CD4-positive, alpha-beta T cell treated with Interleukin-10 for 1 hour (primary cell): ENCODE results near the gene CDK17.
"Not testable (repeated sequence)": the region's sequence is repeated elsewhere in the genome, so short reads cannot be mapped to it uniquely, and the experiment has no call there.

Experiments
- DNase-seq: peaks from one replicate; pipeline ENCODE4 v3.0.0-alpha.2; 2020

The CDK17 gene

DNA sequence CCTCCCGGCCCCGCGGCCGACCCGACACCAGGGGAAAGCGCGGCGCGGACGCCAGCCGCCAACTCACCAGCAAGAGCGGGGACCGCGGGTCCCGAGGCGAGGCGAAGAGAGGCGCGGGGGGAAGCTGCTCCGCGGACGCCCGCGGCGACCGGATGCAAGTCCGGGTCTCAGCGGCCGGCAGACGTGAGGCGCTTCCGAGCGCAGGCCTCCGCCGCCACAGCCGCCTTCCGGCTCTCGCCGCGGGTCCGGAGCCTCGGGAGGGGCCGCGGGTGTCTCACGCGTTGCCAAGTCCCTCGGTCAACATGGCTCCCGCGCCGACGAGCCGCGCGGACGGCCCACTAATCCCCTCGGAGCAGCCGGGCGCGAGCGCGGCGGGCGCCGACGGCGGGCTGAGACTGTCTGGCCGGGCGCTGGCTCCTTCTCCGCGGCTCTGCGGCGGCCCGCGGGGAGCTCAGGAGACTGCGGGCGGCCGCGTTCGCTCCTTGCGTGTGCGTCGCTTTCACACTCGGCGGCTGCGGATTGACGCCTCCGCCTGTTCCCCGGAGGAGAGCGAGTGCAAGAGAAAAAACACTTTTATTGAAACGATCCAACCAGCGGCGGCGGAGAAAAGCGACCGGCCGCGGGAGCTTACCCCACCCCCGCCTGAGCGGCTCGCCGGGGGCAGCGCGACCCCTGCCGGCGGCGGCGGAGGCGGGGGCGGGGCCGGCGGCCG, at the start of gene CDK17:
Gene CDK17, minus strand, starts transcription at position 521 of the 712 bp plus-strand sequence. CDS start 65,603 bp downstream, outside the sequence.
- peak; percentile 95 for DNase-seq

DNA sequence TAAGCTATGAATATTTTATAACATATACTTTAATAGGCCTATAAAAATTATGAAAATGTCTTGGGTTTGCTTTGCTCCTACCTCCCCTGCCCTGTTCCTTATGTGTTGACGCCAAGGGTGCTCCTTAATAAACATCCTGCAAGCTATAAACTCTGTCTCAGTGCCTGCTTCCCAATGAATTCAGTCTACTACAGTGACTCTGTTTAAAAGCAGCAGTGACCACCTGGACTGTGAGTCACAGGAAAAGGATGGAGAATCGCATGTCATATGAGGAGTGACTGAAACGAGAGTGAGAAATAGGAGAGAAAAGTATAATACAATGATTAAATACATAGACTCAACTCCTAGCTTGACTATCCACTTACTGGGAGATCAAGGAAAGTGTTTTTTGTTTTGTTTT, 48.1 kb upstream of the CDK17 start:
- no peak for DNase-seq

- DNase-seq, result no peak
Measured at GRCh38 chr12:96447256-96447655, 47.0 kb upstream of the CDK17 start.

DNA sequence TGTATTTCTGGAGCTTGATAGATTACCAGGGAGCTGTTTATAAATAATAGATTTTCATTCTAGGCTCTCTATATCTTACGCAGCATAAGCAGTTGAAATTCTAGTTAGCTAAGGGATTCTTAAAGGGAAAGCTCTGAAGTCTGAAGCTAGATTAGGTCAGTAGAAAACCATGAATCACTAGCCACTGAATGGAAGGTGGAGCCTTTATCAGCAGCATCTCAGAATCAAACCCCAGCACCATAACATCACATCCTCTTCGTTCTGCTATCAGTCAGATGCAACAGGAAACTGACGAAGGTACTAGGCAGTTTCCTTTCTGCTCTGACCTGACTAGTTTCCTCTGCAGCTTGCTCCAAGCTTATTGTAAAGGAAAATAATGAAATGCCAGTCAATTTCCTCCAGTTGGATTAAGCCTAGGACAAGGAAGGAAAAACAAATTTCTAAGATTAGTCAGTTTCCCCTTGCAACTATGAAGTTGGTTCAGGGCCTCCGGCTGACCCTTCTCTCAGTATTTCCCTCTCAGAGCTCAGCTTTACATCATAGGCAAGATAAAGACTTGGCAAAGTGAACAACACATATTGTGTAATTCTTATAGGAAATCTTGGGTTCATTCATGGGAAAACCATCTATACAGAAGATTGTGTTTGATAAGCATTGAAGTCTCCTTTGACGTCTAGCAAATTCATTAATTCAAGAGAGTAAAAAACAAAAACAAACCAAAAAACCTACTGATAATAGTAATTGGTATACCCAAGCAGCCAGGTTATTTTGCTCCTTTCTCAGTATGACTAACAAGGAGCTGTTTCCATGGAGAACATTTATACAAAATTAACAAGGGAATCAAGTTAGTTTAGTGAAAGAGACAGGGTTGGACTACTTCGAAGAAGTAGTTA, 45.7 kb upstream of the CDK17 start:
- DNase-seq, result peak; percentile 89

DNA sequence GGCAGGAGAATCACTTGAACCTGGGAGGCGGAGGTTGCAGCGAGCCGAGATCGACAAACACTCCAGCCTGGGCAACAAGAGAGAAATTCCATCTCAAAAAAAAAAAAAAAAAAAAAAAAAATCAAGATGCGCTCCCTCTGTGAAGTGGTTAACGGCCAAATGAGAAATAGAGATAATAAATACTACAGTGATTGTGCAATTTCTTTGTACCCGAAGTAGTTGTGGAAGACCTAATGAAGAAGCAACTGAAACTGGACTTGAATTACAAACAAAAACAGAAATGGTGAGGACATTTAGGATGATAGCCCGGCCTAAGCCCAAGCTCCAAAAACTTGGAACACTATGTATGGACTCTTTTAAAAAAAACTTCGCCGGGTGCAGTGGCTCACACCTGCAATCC, 44.2 kb upstream of the CDK17 start:
- DNase-seq, result no peak

- DNase-seq, result no peak
Measured at GRCh38 chr12:96442906-96443305, 42.7 kb upstream of the CDK17 start.

DNA sequence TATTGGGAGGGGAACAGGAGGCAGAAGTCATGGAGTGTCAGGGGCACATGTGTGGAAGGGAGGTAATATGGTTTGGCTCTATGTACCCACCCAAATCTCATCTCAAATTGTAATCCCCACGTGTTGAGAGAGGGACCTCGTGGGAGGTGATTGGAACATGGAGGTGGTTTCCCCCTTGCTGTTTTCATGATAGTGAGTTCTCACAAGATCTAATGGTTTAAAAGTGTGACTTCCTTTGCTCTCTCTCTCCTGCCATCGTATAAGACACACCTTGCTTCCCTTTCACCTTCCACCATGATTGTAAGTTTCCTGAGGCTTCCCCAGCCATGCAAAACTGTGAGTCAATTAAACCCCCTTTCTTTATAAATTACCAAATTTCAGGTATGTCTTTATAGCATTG, 41.6 kb upstream of the CDK17 start:
- DNase-seq, result peak; percentile 52

DNA sequence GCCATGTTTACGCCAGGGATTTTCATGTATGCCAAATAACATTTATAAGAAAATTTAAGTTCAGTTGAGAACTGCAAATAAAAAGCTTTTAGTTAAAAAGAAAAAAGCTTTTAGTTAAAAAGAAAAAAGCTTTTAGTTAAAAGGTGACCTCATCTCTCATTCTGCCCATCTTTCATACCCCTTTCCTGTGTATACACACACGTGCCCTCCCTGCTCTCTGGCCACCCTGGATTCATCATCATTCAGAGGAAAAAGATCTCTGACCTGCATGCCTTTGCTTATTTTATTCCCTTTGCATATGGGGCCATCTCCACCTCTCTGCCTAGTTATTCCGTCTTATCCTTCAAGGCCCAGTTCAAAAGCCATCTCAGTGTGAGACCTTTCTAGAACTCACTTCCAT, 38.1 kb upstream of the CDK17 start:
- no peak for DNase-seq

DNA sequence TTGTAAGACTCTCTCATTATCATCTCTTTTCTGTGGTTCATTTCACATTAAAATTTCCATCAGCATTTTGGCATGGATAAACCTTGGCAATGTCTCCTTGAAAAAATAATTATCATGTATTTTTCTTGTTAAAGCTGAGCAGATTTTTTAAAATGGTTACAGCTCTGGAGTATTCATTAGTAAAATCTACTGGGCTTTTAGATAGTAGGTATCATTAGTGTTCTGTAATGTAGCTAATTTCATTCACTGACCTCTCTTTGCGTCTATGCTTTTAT, 36.9 kb upstream of the CDK17 start:
- DNase-seq, result no peak

DNA sequence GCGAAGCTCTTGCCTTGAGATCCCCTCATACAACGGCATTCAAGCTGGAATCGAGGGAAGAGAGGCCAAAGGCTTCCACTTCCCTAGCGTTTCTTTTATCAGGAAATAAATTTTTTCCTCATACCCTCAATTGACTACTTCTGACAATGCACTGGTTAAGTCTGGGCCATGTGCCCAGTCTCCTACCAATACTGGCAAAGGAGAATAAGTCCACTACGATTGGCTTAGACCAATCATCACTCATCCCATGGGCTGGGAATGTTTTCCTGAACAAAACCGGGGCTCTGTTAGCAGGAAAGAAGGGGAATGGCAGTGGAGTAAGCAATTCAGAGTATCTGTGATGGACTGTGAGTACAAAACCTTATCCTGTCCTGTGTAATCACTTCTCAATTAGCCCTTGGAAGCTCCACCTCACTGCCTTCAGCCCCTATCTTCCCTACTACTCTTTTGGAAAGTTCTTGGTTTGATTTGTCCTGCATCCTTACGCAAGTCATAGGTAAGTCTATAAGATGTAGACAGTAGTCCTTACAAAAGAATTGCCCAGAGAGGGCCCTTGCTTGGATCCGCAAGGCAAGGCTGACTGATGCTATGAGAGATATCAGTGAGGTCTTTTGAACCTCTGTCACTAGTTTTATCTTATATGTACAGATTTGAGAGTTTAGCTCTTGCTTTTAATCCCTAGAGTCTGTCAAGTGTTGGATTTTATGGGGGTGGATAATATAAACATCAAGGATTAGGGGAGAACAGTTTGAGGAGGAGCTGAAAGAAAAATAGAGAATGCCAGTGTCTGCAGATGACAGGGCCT, 36.3 kb upstream of the CDK17 start:
- DNase-seq, result no peak

GRCh38 chr12:96434107-96434506, 33.9 kb upstream of the CDK17 start:
- DNase-seq, result peak; percentile 86

DNA sequence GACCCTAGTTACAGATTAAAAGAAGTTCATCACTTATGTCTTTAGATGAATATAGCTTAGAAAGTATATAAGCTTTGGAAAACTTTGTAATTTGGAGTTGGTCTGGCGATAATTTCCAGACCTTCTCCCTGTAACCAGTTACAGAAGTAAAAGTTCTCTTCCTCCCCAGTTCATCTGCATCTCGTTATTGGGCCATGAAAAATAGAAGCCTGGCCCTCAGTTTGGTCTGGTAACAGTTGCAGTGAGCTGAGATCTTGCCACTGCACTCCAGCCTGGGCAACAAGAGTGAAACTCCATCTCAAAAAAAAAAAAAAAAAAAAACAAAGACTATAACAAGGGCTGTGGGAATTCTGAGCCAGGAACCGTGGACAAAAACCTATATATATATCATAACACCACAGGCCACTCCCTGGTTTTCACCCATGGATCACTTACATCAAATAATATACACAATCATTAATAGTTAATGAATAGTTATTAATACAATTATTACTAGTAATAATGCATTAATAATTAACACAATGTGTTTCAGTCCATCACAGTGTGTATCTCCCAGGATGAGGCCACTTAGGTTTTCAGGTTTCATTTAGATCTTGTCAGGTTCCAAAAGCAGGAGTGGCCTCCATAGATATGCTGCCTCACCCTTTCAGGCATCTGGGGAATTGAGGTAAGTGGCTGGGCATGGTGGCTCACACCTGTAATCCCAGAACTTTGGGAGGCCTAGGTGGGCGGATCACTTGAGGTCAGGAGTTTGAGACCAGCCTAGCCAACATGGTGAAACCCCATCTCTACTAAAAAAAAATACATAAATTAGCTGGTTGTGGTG, 32.5 kb upstream of the CDK17 start:
- DNase-seq, result not testable (repeated sequence)

GRCh38 chr12:96431067-96431466, 30.8 kb upstream of the CDK17 start:
- DNase-seq, result no peak

- DNase-seq, result no peak
Measured at GRCh38 chr12:96427269-96427729, 27.1 kb upstream of the CDK17 start.

DNA sequence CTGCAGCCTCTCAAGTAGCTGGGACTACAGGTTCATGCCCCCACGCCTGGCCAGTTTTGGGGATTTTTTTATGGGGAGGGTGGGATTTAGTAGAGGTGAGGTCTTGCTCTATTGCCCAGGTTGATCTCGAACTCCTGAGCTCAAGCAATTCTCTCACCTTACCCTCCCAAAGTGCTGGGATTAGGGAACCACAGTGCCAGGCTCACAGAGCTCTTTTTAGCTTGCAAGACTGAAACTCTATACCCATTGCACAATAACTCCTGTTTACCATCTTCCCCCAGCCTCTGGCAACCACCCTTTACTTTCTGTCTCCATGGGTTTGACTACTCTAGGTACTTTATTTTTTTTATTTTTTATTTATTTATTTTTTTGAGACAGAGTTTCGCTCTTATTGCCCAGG, 25.7 kb upstream of the CDK17 start:
- no peak for DNase-seq

DNA sequence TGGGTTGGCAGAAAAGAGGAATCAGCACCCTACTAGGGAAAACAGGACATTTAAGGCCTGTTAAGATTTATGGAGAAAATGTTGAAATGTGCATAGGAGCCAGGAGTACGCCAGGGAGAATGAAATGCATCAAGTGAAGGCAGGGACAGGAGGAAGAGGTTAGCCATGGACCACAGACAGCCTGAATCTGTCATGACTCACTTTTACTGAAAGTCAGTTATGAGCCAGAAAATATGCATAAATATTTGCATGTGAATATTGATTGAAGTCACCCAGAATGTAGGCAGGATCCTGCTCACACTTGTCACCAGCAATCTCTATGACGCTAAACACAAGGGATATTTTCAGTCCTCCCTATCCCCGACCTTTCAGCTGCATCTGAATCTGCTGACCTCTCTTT, 25.1 kb upstream of the CDK17 start:
- no peak for DNase-seq

GRCh38 chr12:96424601-96425000, 24.4 kb upstream of the CDK17 start:
- DNase-seq, result no peak

DNA sequence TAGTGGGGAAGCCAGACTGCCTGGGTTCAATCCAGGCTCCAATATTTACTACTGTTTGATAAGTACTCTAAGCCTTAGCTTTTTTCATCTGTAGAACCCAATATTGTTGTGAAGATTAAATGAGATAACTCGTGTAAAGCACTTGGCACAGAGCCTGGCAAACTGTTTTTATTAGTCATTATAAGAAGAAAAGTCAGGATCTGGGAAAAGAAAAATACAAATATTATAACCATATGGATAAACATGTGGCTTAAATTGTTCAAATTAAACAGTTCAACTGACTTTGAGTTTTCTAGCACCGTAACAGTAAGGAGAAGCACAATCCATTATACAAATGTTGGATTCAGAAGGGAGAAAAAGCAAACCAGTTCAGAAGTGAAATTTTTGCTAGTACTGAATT, 22.0 kb upstream of the CDK17 start:
- DNase-seq, result no peak

- DNase-seq, result peak; percentile 54
Measured at GRCh38 chr12:96421014-96421413, 20.8 kb upstream of the CDK17 start.

DNA sequence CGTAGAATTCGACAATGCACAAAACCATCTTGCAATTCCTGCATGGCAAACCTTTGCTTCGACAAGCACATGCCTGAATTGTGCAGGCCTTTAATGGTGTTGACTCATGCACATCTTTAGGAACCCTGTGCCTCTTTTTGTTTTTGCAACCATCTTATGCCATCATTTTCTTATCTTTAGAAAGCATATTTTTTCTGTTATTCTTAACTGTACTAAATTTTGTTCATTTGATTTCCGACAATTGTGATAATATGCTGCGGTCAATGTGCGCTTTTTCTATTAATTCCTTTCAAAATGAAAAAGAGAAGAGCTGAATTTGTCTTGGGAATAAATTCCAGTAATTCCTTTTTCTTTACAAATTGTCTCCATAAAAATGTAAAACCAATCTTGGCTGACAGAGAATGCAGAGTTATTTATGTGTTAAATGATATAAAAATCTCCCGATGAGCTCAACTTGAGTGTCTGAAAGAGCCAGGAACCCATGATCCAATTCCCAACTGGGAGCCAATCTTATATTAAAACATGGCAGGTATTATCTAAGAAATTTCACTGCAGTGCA, 20.1 kb upstream of the CDK17 start:
- no peak for DNase-seq

DNA sequence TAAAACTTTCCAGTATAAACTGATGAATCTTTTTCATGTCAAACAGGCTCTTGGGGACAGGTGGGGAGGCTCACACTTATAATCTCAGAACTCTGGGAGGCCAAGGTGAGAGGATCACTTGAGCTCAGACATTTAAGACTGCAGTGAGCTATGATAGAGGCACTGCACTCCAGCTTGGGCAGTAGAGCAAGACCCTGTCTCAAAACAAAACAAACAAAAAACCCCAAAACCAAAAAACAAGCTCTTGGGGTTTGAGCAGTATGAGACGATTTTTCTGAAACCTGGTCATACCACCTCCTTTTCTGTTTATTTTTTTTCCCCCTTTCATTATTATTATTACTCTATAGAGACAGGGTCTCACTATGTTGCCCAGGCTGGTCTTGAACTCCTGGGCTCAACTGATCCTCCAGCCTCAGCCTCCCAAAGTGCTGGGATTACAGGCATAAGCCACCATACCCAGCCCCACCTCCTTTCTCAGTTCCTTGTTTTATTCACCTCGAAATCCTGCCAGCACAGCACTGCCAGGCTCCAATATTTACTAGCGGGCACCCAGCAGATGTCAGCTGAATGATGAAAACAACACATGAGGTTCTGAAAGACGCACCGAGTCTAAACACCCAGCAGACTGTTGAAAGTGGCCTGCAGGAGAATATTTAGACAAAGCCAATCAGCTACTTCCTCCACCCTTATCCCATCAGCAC, 19.5 kb upstream of the CDK17 start:
- no peak for DNase-seq

GRCh38 chr12:96417688-96418087, 17.4 kb upstream of the CDK17 start:
- not testable (repeated sequence) for DNase-seq
